H1 (cell line): ENCODE measurements around the gene SPATS2. TPM values are rescaled to one million over a fixed set of nuclear protein-coding genes. Genes with fewer than 3 reads are reported as not detected.

Source experiments
- CTCF ChIA-PET: fragments of 300-600 bp; sonication (Branson Sonifier 250); formaldehyde crosslinking; loops from one replicate; lab custom pipeline; 2021; ENCODE audit not compliant: partially characterized antibody; lab: Charles Lee
- POLR2A ChIA-PET: fragments of 300-600 bp; sonication (Branson Sonifier 250); formaldehyde crosslinking; loops from one replicate; lab custom pipeline; 2021; ENCODE audit warnings: inconsistent platforms; ENCODE audit not compliant: partially characterized antibody; lab: Charles Lee
- DNase-seq, 2 experiments: peaks; one replicate each; pipeline versions ENCODE4 v3.0.0 to v3.0.0-alpha.2; 2010 to 2022; ENCODE audit warnings: low spot score in 2 of 2, low read depth in 1 of 2, mixed read lengths in 1 of 2
- FAIRE-seq: peaks from 2 replicates; lab custom pipeline; 2011; peaks lifted over from hg19 to GRCh38; lab: Jason Lieb, UNC
- H2AFZ ChIP-seq: 2 replicates; pipeline ENCODE4 v1.8.1; 2012; ENCODE audit warnings: low read length, inconsistent platforms
- H2AK5ac ChIP-seq: 2 replicates; pipeline ENCODE4 v1.6.1; 2013; ENCODE audit warnings: low read depth, low read length
- H2BK120ac ChIP-seq: replicated peaks from 2 replicates; pipeline ENCODE3; 2013; ENCODE audit warnings: low read depth, low read length, inconsistent platforms
- H2BK12ac ChIP-seq: 2 replicates; pipeline ENCODE4 v1.6.1; 2013; ENCODE audit warnings: low read depth, low read length
- H2BK15ac ChIP-seq: 2 replicates; pipeline ENCODE4 v1.6.1; 2013; ENCODE audit warnings: low read length
- H2BK20ac ChIP-seq: 2 replicates; pipeline ENCODE4 v1.6.1; 2013; ENCODE audit warnings: low read length
- H2BK5ac ChIP-seq: 2 replicates; pipeline ENCODE4 v1.6.1; 2013; ENCODE audit warnings: low read depth, low read length
- H3K14ac ChIP-seq: 2 replicates; pipeline ENCODE4 v1.6.1; 2013; ENCODE audit warnings: inconsistent platforms; ENCODE audit not compliant: insufficient read length
- H3K18ac ChIP-seq: 2 replicates; pipeline ENCODE4 v1.6.1; 2013; ENCODE audit warnings: low read length; ENCODE audit errors: extremely low read depth
- H3K23ac ChIP-seq: 2 replicates; pipeline ENCODE4 v1.6.1; 2013; ENCODE audit warnings: inconsistent platforms; ENCODE audit not compliant: insufficient read length
- H3K23me2 ChIP-seq: 2 replicates; pipeline ENCODE4 v1.6.1; 2013; ENCODE audit warnings: low read depth, low read length
- H3K27ac ChIP-seq: 2 replicates; pipeline ENCODE4 v1.6.1; 2011; ENCODE audit warnings: low read depth, low read length, inconsistent platforms
- H3K27me3 ChIP-seq, 4 experiments: replicated peaks in 1 of 4; 1 replicate in 1 of 4; 2 replicates in 3 of 4; pipeline versions ENCODE4 v1.6.1 to v1.8.1; 2011 to 2013; ENCODE audit warnings: low read length in 3 of 4, mild to moderate bottlenecking in 3 of 4, inconsistent platforms in 2 of 4, mixed read lengths in 2 of 4, moderate library complexity in 1 of 4; ENCODE audit not compliant: control insufficient read depth in 3 of 4, insufficient read depth in 3 of 4; ENCODE audit errors: extremely low read depth in 1 of 4
- H3K36me3 ChIP-seq, 4 experiments: 2 replicates each; pipeline versions ENCODE4 v1.6.1 to v1.8.1; 2011 to 2013; ENCODE audit warnings: mild to moderate bottlenecking in 4 of 4, low read length in 3 of 4, moderate library complexity in 2 of 4, control low read depth in 1 of 4, inconsistent platforms in 1 of 4; ENCODE audit not compliant: insufficient read depth in 4 of 4, control insufficient read depth in 2 of 4
- H3K4ac ChIP-seq: replicated peaks from 2 replicates; pipeline ENCODE3; 2013; ENCODE audit warnings: low read length, low read depth, mixed read lengths, inconsistent platforms; ENCODE audit not compliant: insufficient read length
- H3K4me1 ChIP-seq, 4 experiments: replicated peaks in 1 of 4; 1 replicate in 1 of 4; 2 replicates in 3 of 4; pipeline versions ENCODE4 v1.6.1 to v1.8.1; 2011 to 2013; ENCODE audit warnings: low read length in 3 of 4, inconsistent platforms in 2 of 4, mixed read lengths in 1 of 4; ENCODE audit not compliant: insufficient read depth in 4 of 4, control insufficient read depth in 3 of 4
- H3K4me2 ChIP-seq, 2 experiments: 2 replicates each; pipeline versions ENCODE4 v1.6.1 to v1.8.1; 2011 to 2013; ENCODE audit warnings: low read depth in 2 of 2, low read length in 2 of 2, control low read depth in 1 of 2, inconsistent platforms in 1 of 2, mild to moderate bottlenecking in 1 of 2; ENCODE audit not compliant: insufficient read depth in 1 of 2
- H3K4me3 ChIP-seq, 4 experiments: fragments of 200-600, 300-600 bp in 1 of 4; sonication (generic), shearing (Covaris generic), sonication (Bioruptor Twin) in 1 of 4; 2 replicates each; pipeline versions ENCODE4 v1.5.1 to v1.8.1; 2011 to 2016; ENCODE audit warnings: low read length in 4 of 4, low read depth in 3 of 4, control low read depth in 2 of 4, inconsistent platforms in 2 of 4, mild to moderate bottlenecking in 2 of 4, mixed read lengths in 1 of 4, moderate library complexity in 1 of 4; ENCODE audit not compliant: insufficient read depth in 2 of 4; ENCODE audit errors: extremely low read depth in 1 of 4
- H3K56ac ChIP-seq: replicated peaks from 2 replicates; pipeline ENCODE3; 2013; ENCODE audit warnings: low read depth, mild to moderate bottlenecking, mixed read lengths, low read length, inconsistent platforms; ENCODE audit not compliant: insufficient read length
- H3K79me1 ChIP-seq: 2 replicates; pipeline ENCODE4 v1.6.1; 2013; ENCODE audit warnings: low read depth, low read length, control low read depth
- H3K79me2 ChIP-seq, 2 experiments: 2 replicates each; pipeline versions ENCODE4 v1.6.1 to v1.8.1; 2012 to 2013; ENCODE audit warnings: low read length in 2 of 2, mild to moderate bottlenecking in 2 of 2, inconsistent platforms in 1 of 2; ENCODE audit not compliant: insufficient read depth in 2 of 2, control insufficient read depth in 1 of 2
- H3K9ac ChIP-seq, 4 experiments: replicated peaks in 1 of 4; 1 replicate in 1 of 4; 2 replicates in 3 of 4; pipeline versions ENCODE4 v1.6.1 to v1.8.1; 2011 to 2013; ENCODE audit warnings: low read depth in 3 of 4, low read length in 3 of 4, control low read depth in 2 of 4, mild to moderate bottlenecking in 2 of 4, moderate library complexity in 2 of 4, inconsistent platforms in 1 of 4; ENCODE audit errors: extremely low read depth in 1 of 4
- H3K9me3 ChIP-seq, 2 experiments: 2 replicates each; pipeline versions ENCODE4 v1.6.1 to v1.8.1; 2012 to 2013; ENCODE audit warnings: mild to moderate bottlenecking in 2 of 2, moderate library complexity in 2 of 2, control low read depth in 1 of 2, inconsistent platforms in 1 of 2, low read depth in 1 of 2, low read length in 1 of 2, mixed read lengths in 1 of 2; ENCODE audit not compliant: insufficient read depth in 2 of 2
- H4K20me1 ChIP-seq, 2 experiments: replicated peaks in 1 of 2; 2 replicates each; pipeline versions ENCODE3 to v1.8.1; 2011 to 2013; ENCODE audit warnings: inconsistent platforms in 2 of 2, low read length in 2 of 2, mild to moderate bottlenecking in 1 of 2; ENCODE audit not compliant: insufficient read depth in 2 of 2, control insufficient read depth in 1 of 2
- H4K5ac ChIP-seq: 2 replicates; pipeline ENCODE4 v1.6.1; 2013; ENCODE audit warnings: low read length, low read depth, mixed read lengths, inconsistent platforms; ENCODE audit not compliant: insufficient read length
- H4K8ac ChIP-seq: 2 replicates; pipeline ENCODE4 v1.8.0; 2013; ENCODE audit warnings: mild to moderate bottlenecking, moderate library complexity, low read length, inconsistent platforms; ENCODE audit not compliant: insufficient read depth; ENCODE audit errors: extremely low read depth
- H4K91ac ChIP-seq: replicated peaks from 2 replicates; pipeline ENCODE3; 2013; ENCODE audit warnings: low read length, mixed read lengths, inconsistent platforms; ENCODE audit not compliant: insufficient read length
- CREB1 ChIP-seq: IDR thresholded peaks from 2 replicates; pipeline ENCODE4 v1.6.1; 2012; ENCODE audit warnings: inconsistent platforms
- MAFK ChIP-seq: IDR thresholded peaks from 2 replicates; pipeline ENCODE4 v1.6.1; 2012; ENCODE audit warnings: low read depth, mild to moderate bottlenecking, improper control_type of control experiment, low read length
- WGBS, 2 experiments: shearing (Covaris generic) in 1 of 2; methylation state at CpG; one replicate each; pipeline versions ENCODE4 v1.1.6 to v1.1.7; 2013 to 2015; ENCODE audit warnings: low lambda C conversion rate in 2 of 2, mixed read lengths in 2 of 2, inconsistent platforms in 1 of 2, low coverage in 1 of 2, missing lambda C conversion rate in 1 of 2; ENCODE audit not compliant: insufficient replicate concordance in 2 of 2, insufficient coverage in 1 of 2, insufficient read length in 1 of 2; ENCODE audit errors: extremely low coverage in 1 of 2, missing lambda C conversion rate in 1 of 2; 5-methylcytosine and 5-hydroxymethylcytosine counted together
- polyA plus RNA-seq, 7 experiments: library from polyadenylated mRNA; depleted of rRNA in 3 of 7; stranded (reverse) in 5 of 7; unstranded in 2 of 7; fragments of >200 nt in 5 of 7; fragments of 200-250 nt in 2 of 7; gene quantifications; 1 replicate in 5 of 7; 2 replicates in 1 of 7; 4 replicates in 1 of 7; pipeline versions ENCODE4 v1.2.1 to v1.2.3, GENCODE V29; 2011 to 2013; ENCODE audit warnings: missing spikeins in 2 of 7, mixed read lengths in 2 of 7
- total RNA-seq: library from RNA; stranded (reverse); fragmentation: NEBNext Ultra II Directional; extraction: Animal tissue kit (Norgen Biotek cat#: 25700); gene quantifications from 2 replicates; pipeline ENCODE4 v1.2.1, GENCODE V29; 2021

Gene SPATS2
- total and polyA plus RNA-seq, 2 of the 8 experiments (the other 6 are each of a cell fraction or from before 2014, with no cell fraction given), result 19.2 to 24.5 TPM

DNA sequence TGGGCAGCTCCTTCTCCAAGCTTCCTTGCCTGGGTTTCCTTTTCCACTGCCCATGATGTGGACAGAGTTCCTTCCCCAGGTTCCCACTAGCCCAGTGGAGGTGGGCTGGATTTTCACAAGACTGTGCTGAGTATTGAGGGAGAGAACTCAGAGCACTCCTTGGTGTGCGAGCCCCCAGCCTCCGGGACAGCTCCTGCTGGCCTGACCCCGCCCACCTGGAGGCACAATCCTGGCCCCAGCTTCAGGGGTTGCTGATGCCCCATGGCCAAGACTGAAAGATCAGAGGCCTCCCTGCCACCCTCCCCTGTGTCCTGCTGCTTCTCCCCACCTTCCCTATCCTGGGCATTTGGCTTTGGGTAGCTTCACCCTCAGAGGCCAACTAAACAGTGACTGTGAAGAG lies 179.2 kb downstream of the SPATS2 start:
- WGBS, 2 experiments, result 81% methylated on average over 3 of the region's 3 CpGs; no CpG with 5 or more reads in 1 of the 2 experiments
- H4K91ac ChIP-seq, result no peak overlapping the region
- H3K14ac ChIP-seq, result no peak overlapping the region
- no peak overlapping the region for H2BK20ac ChIP-seq
- H3K9ac ChIP-seq, result no peak overlapping the region
- H3K4me2 ChIP-seq, result no peak overlapping the region
- CTCF ChIA-PET, result interaction anchor here (0.6 to 3.8 kb wide), 13 partner anchors 8 to 322 kb away, joined by 3 to 23 read pairs (median 5); no protein-coding TSS in a partner anchor
- no peak overlapping the region for H2BK5ac ChIP-seq
- H4K20me1 ChIP-seq, result peaks cover 3 to 7% of the 10 kb centered on the region in 2 experiments
- no peak overlapping the region for H4K5ac ChIP-seq
- DNase-seq (no peak), FAIRE-seq (no peak)
- H3K4ac ChIP-seq, result no peak overlapping the region
- H4K8ac ChIP-seq, result no peak overlapping the region; the same call in 1 of the 2 replicates
- peaks cover 0 to 26% (median 18%) of the 10 kb centered on the region in 4 experiments; a peak in 6 of 7 replicates for H3K4me1 ChIP-seq
- H3K27me3 ChIP-seq, result peaks cover 25 to 94% (median 86%) of the 10 kb centered on the region in 4 experiments
- H3K79me2 ChIP-seq, result no peaks in the 10 kb centered on the region
- H3K79me1 ChIP-seq, result no peaks in the 10 kb centered on the region
- no peak overlapping the region for H2BK120ac ChIP-seq
- no peak for TF ChIP-seq MAFK
- no peak for TF ChIP-seq CREB1
- H3K23me2 ChIP-seq, result peaks cover 14% of the 10 kb centered on the region; the same call in 1 of the 2 replicates
- no peak overlapping the region for H2BK15ac ChIP-seq
- no peak overlapping the region for H3K27ac ChIP-seq
- H2AFZ ChIP-seq, result no peak overlapping the region
- H3K36me3 ChIP-seq, result no peaks in the 10 kb centered on the region
- no peak overlapping the region for H3K4me3 ChIP-seq
- no peak overlapping the region for H3K18ac ChIP-seq
- H2AK5ac ChIP-seq, result no peak overlapping the region
- no peak overlapping the region for H3K23ac ChIP-seq
- H2BK12ac ChIP-seq, result no peak overlapping the region
- no peak overlapping the region for H3K56ac ChIP-seq
- POLR2A ChIA-PET, result interaction anchor here (0.9 to 3.1 kb wide), 2 partner anchors 8 to 15 kb away, joined by 3 to 12 read pairs; no protein-coding TSS in a partner anchor
- no peaks in the 10 kb centered on the region for H3K9me3 ChIP-seq
